GM18951 (cell line): ENCODE measurements around the gene CAPN6.

Experiments
- POLR2A ChIP-seq: IDR thresholded peaks from 4 replicates; pipeline ENCODE4 v1.6.1; 2011; ENCODE audit warnings: mild to moderate bottlenecking; ENCODE audit not compliant: insufficient read length, insufficient read depth; ENCODE audit errors: extremely low read depth
- in situ Hi-C: fragments of 300-500 bp; cut with MboI; formaldehyde crosslinking; loops from one replicate; pipeline ENCODE4 v1.12.0; 2022; ENCODE audit warnings: low sequenced_read_pairs, mixed read lengths, inconsistent platforms; ENCODE audit not compliant: unreplicated experiment

The CAPN6 gene

GRCh38 chrX:111270339-111270738 lies at the start of gene CAPN6:
Gene CAPN6, minus strand, starts transcription at chrX:111270483. Its CDS starts 6,547 bp downstream, at chrX:111263936.
- no peak for TF ChIP-seq POLR2A
- in situ Hi-C loops: no loop called here

- no peak for TF ChIP-seq POLR2A
Observed at GRCh38 chrX:111319451-111319850, 49.2 kb upstream of the CAPN6 start.

GRCh38 chrX:111318901-111319300 lies 48.6 kb upstream of the CAPN6 start:
- TF ChIP-seq POLR2A: no peak
- in situ Hi-C loops: no loop called here

More at GRCh38 chrX:111319451-111319850, 49.2 kb upstream of the CAPN6 start:
- in situ Hi-C loops: no loop called here

GRCh38 chrX:111309083-111309482 lies 38.8 kb upstream of the CAPN6 start:
- TF ChIP-seq POLR2A: no peak
- in situ Hi-C loops: no loop called here

- in situ Hi-C loops: no loop called here
- no peak for TF ChIP-seq POLR2A
Observed at GRCh38 chrX:111308039-111308438, 37.8 kb upstream of the CAPN6 start.

GRCh38 chrX:111302284-111302683 lies 32.0 kb upstream of the CAPN6 start:
- TF ChIP-seq POLR2A: no peak
- in situ Hi-C loops: no loop called here

GRCh38 chrX:111288841-111289240 lies 18.6 kb upstream of the CAPN6 start:
- in situ Hi-C loops: no loop called here
- no peak for TF ChIP-seq POLR2A

- in situ Hi-C loops: no loop called here
- no peak for TF ChIP-seq POLR2A
Observed at GRCh38 chrX:111284631-111285293, 14.5 kb upstream of the CAPN6 start.

- no peak for TF ChIP-seq POLR2A
- in situ Hi-C loops: no loop called here
Observed at GRCh38 chrX:111283446-111283845, 13.2 kb upstream of the CAPN6 start.

- TF ChIP-seq POLR2A: no peak
- in situ Hi-C loops: no loop called here
Observed at GRCh38 chrX:111282991-111283390, 12.7 kb upstream of the CAPN6 start.

GRCh38 chrX:111282139-111282538 lies 11.9 kb upstream of the CAPN6 start:
- no peak for TF ChIP-seq POLR2A
- in situ Hi-C loops: no loop called here

- TF ChIP-seq POLR2A: no peak
- in situ Hi-C loops: no loop called here
Observed at GRCh38 chrX:111268506-111268905, 1.8 kb downstream of the CAPN6 start.

- no peak for TF ChIP-seq POLR2A
- in situ Hi-C loops: no loop called here
Observed at GRCh38 chrX:111265486-111265885, 4.8 kb downstream of the CAPN6 start.

GRCh38 chrX:111264385-111264784 lies 5.9 kb downstream of the CAPN6 start:
- TF ChIP-seq POLR2A: no peak
- in situ Hi-C loops: no loop called here
